HG02938 (cell line): ENCODE measurements around the gene RAI1.

ENCODE experiments used
- ATAC-seq: cut with Tn5 transposase; IDR thresholded peaks from one replicate; pipeline ENCODE4 v1.9.1; 2021; ENCODE audit warnings: mild to moderate bottlenecking, moderate library complexity; ENCODE audit not compliant: unreplicated experiment

RAI1 gene

DNA sequence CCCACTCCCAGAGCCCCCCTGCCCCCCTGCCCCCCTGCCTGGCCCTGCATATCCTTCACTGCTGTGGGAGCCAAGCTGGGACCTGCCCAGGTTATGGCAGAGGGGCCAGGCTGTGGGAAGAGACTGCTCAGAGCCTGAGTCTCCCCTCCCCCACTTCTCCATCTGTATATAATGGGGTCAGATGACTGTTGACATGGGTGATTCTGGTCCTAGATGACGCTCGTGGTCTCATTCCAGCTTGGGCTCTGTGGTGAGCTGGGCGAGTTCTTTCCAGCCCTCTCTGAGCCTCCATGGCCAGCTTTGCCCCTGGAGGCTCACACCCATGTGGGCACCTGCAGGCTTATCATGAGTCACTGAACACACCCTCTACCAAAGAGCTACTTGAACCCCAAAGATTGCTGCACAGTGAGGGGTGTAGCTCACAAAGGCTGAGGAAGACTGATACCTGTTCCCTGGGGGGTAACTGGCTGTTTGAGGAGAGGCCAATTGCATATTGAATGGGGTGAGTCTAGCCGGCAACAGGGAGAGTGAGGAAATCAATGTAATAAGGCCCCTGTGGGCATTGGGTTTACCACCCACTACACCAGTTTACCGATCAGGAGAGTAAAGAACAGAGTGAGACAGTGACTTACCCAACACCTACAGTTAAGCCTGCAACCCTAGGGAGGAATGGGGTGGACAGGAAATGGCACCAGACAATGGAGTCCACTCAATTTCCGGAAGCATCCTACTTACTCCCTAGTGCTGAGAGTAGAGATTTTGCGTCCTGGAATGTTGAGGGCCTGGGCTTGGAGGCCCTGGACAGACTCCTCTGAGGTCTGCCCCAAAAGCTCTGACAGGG lies 159.7 kb downstream of the RAI1 start:
- ATAC-seq = no peak

DNA sequence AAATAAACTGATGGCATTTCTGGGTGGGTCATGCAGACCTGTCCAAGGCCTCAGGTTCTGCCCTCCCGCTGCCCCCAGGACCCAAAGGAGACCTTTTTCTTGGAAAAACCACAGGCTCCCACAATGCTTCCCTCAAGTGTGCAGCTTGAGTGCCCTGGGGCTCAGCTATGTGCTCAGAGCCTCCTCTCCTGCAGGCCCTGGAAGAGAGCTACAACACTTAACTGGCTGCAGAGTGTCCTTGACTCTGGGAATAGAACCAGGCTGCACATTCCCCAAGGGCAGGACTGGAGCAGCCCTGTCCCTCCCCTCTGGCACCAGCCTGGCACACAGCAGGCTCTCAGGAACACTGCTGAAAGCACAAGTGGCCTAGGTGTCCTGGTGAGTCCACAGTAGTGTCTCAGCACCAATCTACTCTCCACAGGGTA lies 160.4 kb downstream of the RAI1 start:
- no peak for ATAC-seq

DNA sequence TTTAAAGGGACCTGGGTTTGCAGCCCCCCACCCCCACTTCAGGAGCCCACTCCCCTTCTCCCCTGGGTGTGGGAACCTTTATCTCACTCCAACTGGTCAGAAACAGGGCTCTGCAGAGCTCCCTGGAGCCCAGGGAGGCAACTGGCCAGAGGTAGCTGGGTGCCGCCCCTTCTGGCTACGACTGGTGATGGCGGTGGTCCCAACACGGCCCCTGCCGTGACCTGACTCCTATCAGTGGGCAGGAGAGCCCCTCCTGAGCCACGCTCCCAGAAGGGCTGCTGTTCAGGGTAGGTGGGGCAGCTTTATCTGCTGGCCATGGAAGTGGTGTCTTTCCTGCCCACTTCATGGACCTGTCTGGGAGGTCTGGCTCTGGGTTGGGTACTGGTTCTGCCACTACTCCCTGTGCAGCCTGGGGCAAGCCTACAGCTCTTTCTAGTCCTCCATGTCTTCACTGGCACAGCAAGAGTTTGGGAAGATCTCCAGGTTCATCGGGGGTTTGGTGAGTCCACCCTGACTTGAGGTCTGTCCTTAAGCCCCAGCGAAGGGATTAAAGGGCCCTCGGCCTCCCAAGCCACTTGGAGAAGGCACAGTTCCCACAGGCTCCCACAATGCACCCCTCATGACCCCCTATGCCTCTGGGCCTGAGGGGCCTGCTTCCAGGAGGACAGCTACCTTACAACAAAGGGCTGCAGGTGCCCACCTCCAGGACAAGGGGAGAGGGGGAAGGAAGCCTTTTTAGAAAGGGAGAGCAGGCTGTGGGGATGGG lies 161.0 kb downstream of the RAI1 start:
- ATAC-seq = no peak

GRCh38 chr17:17843096-17843495 lies 161.8 kb downstream of the RAI1 start:
- ATAC-seq = no peak

DNA sequence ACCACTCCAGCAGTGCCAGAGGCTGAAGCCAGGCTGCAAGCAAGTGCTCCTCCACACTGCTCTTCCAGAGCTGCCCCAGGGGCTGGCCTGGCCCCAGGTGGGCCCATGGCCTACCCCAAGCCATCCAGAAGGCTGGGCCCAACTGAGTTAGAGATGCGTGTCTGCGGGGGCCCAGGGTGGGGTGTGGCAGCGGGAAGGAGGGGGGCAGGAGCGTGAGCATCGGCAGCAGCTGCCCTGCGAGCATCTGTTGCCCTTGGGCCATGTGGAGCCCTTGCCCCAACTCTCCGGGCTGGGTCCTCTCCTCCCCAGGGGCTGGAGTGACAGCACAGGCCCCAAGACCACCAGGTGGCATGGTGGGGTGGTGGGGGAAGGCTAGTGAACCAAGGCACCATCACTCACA lies 162.8 kb downstream of the RAI1 start:
- no peak for ATAC-seq

DNA sequence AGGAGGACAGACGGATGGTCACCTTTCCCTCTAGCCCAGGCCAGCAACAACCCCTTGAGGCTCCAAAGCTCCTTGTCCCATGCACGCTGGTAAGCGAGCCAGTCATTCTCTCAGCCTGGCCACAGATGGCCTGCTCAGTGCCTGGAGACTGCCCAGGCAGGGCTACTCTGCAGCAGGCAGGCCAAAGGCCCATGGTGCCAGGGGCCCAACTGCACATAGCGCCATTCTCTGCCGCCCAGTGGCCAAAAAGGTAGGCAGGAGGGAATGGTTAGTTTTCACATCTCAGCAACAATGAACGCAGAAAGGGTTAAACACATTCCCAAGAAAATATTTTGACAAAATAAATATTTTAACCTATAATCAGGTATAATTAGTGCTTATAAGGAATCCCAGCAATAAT lies 163.2 kb downstream of the RAI1 start:
- ATAC-seq = no peak

DNA sequence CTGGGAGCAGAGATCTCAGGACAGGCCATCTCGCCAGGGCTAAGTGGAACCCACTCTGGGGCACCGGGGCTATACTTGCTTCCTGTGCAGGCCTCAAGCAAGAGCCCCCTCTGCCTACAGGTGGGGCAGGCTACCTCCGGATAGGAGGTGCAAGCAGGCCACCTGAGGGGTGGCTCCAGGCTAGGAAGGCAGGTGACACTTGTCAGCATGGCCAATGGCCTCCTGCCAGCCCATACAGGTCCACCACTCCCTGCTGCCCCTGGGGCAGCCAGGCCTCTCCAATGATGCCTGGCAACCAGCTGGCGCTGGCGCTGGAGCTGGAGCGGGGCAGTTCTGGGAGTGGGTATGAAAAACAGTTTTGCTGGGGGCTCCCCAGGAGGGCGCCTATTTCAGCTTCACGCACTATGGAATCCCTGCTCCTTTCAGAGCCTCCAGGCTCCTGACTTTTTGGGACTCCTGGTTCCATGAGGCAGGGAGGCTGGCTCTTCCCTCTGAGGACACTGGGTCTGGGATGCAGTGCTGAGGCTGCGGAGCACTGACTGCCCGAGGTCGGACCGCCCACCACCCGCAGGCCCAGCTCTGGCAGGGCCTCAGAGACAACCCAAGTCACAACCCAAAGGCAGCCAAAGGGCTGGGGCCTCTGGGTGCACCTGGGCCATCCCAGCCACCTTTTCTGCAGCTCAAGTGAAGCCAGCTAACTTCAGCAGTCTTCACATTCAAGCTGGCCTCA lies 164.0 kb downstream of the RAI1 start:
- no peak for ATAC-seq

- no peak for ATAC-seq
Observed at GRCh38 chr17:17846003-17846402, 164.7 kb downstream of the RAI1 start.

DNA sequence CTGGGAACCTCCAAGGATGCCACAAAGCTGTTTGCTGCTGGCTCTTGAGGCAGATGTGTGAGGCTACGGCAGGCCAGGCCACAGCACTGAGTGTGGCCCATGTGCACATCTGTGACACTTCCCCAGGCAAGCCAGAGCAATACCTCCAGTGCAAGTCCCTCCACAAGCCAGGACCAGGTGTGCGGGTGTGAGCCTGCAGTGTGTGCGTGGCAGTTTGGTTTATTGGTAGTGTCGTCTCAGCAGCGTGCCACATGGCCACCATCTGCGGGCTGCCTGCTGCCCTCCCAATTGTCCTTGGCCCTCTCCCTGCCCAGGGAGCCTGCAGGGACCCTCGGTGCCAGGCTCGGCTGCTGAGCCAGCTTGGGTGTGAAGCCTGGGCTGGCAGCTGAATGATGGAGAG lies 165.4 kb downstream of the RAI1 start:
- ATAC-seq = no peak

DNA sequence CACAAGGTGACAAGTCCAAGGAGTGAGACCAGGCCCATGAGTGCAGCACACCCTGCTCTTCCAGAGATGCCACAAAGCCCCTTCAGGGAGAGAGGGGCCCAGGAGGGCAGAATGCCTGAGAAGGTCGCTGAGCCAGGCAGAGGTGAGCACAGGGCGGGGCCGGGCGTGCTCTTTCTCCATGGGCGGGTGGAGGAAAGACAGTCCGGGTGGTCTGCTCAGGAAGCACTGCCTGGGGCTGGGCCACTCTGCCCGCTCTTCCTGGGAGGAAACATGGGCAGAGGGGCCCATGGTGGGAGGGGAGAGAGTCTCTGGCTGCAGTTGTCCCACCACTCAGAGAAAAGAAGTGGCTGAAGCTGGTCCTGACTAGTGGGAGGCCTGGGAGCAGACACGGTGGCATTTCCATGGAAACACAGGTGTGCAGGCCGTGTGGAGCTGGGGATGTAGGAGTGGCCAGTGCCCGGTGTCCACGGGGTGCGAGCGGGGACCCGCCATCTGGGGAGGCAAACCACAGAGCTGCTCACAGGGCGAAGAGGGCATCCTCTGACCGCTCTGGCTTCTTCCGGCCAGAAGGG lies 165.9 kb downstream of the RAI1 start:
- no peak for ATAC-seq

GRCh38 chr17:17847726-17848125 lies 166.5 kb downstream of the RAI1 start:
- ATAC-seq = no peak

DNA sequence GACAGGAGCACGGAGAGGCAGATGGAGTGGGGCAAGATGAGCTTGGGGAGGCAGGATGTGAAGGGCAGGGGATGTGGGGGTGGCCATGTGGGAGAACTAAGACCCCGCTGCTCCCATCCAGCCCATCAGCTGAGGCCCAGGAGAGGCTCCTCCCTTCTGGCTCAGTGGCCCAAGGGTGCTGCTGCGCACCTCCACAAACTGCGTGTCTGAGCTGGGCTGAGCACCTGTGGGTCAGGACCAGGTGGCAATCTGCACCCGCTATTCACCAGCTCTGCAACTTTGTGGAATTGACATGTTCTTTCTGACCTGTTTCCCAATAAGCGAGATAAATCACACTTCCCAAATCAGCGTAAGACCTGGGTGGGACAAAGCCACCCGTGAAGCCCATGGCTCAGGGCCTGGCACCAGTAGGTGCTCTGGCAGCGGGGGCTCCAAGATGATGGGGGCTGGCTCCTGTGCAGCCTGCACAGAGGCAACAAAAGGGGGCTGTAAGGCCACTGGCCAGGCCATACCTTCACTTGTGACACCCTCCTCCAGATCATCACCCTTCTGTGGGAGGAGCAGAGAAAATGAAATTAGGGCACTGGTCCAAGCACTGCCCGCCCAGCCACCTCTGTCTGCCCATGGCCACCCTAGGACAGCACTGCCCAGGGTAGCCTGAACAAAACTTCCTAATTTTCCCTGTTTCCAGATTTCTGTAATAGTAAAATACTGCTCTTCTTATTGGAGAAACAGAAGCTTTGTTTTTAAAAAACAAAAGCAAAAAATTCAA lies 167.2 kb downstream of the RAI1 start:
- no peak for ATAC-seq

GRCh38 chr17:17849147-17849820 lies 168.0 kb downstream of the RAI1 start:
- no peak for ATAC-seq

GRCh38 chr17:17849845-17850373 lies 168.7 kb downstream of the RAI1 start:
- ATAC-seq = no peak

DNA sequence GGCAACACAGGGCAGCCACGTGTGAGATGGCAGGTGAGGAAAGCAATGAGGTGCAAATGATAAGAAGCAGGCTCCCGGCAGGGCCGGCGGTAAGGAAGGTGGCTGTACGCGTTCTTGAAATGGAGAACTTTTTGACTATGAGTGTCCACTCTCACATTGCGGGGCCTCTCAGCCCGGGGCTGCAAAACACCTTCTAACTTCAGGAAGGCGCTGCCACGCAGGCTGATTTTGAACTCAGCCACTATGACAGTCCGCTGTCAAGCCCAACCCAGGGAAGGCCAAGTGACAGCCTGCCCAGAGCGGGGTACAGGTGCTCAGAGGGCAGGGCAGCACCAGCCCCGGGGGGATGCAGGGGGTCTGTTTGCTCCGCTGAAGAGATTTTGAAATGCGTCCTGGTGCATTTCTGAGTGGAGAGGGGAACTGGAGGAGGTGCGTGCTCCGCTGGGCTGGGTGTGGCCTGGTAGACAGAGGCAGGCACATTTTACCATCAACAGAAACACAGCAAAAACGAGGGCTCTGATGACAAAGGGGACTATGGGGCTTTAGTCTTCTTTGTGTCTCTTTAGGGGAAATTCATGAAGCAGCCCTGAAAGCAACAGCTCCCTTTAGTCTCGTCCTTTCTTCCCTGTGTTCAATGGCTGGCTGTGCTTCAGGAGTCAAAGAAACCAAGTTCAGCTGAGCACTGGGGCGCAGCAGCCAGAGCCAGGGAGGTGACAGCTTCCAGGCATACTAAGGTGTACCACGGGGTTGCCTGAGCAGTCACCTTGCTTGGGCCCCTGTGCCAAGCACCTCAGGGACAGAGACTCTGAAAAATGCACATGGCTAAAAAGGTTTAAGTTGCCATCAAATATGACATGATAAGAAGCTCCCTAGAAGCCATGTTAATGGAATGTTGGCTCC lies 170.1 kb downstream of the RAI1 start:
- ATAC-seq = no peak

GRCh38 chr17:17852930-17853329 lies 171.7 kb downstream of the RAI1 start:
- ATAC-seq = no peak

GRCh38 chr17:17853811-17854447 lies 172.7 kb downstream of the RAI1 start:
- no peak for ATAC-seq

- no peak for ATAC-seq
Observed at GRCh38 chr17:17855976-17856375, 174.7 kb downstream of the RAI1 start.
